ENCODE results near the gene GALNT17. TPM values are rescaled to one million over a fixed set of nuclear protein-coding genes. Genes with fewer than 3 reads are reported as not detected.

Gene GALNT17
- total and polyA plus RNA-seq, 2 experiments from 2014 or later = 11.1 to 65.6 TPM

DNA sequence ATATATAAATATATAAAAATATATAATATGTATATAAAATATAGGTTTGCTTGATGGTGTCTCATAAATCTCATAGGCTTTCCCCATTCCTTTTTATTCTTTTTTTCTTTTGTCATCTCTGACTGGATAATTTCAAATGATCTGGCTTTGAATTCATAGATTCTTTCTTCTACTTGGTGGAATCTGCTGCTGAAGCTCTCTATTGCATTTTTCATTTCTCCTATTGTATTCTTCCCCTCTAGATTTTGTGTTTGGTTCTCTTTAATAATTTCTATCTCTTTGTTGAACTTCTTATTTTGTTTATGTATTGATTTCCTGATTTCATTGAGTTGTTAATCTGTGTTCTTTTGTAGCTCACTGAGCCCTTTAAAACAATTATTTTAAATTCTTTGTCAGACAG lies 629.4 kb downstream of the GALNT17 start:
- no peaks in the 10 kb centered on the region; the same call in 2 of the 3 replicates for H3K36me3 Mint-ChIP-seq (ENCODE audit: low read depth)
- no peak overlapping the region for H2AFZ ChIP-seq
- DNase-seq (ENCODE audit: low spot score) (no peak), ATAC-seq (no peak)
- no peaks in the 10 kb centered on the region for H3K9me2 ChIP-seq (ENCODE audit: insufficient read depth)
- no peaks in the 10 kb centered on the region for H3F3A ChIP-seq (replicated peaks; ENCODE audit: low read depth)
- H3K36me3 ChIP-seq (ENCODE audit: insufficient read depth) = no peaks in the 10 kb centered on the region
- H3K4me3 ChIP-seq = no peak overlapping the region
- H3K27ac ChIP-seq (ENCODE audit: low read depth) = no peak overlapping the region
- H3K4me3 Mint-ChIP-seq = no peak overlapping the region
- H3K27me3 Mint-ChIP-seq (ENCODE audit: insufficient read depth, low read depth, poor library complexity) = no peaks in the 10 kb centered on the region
- no peak overlapping the region for H3K27ac Mint-ChIP-seq
- peaks cover 6% of the 10 kb centered on the region; the same call in 1 of the 2 replicates for H3K4me1 ChIP-seq (ENCODE audit: insufficient read depth)
- no peaks in the 10 kb centered on the region for H3K4me1 Mint-ChIP-seq
- TF ChIP-seq ZNF331 (CRISPR knock-in tag; IDR thresholded peaks at IDR 0.05; ENCODE audit: low read depth) (no peak), JUNB (IDR thresholded peaks at IDR 0.05; ENCODE audit: unreplicated experiment) (no peak)
- TF ChIP-seq, protein P1, sequence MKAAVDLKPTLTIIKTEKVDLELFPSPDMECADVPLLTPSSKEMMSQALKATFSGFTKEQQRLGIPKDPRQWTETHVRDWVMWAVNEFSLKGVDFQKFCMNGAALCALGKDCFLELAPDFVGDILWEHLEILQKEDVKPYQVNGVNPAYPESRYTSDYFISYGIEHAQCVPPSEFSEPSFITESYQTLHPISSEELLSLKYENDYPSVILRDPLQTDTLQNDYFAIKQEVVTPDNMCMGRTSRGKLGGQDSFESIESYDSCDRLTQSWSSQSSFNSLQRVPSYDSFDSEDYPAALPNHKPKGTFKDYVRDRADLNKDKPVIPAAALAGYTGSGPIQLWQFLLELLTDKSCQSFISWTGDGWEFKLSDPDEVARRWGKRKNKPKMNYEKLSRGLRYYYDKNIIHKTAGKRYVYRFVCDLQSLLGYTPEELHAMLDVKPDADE (IDR thresholded peaks at IDR 0.05) = no peak
- H3K79me2 ChIP-seq (replicated peaks; ENCODE audit: insufficient read depth) = no peaks in the 10 kb centered on the region
- H4K20me1 ChIP-seq (replicated peaks; ENCODE audit: insufficient read depth) = no peaks in the 10 kb centered on the region
- no peaks in the 10 kb centered on the region for H3K27me3 ChIP-seq (ENCODE audit: insufficient read depth)
- H3K9me3 Mint-ChIP-seq = peaks cover 28% of the 10 kb centered on the region; the same call in 2 of the 3 replicates
- H3K4me2 ChIP-seq = no peak overlapping the region

Small RNAs within 50 kb of the gene (microRNA-seq; reads per million reads assigned to microRNA genes)
- gene MIR3914-1 = not detected
- gene MIR3914-2 = not detected

Small RNAs within 50 kb of the gene (small RNA-seq; reads per million reads assigned to genes)
- gene MIR3914-1 (ENCODE audit: low replicate concordance) (not detected), gene RN7SKP75 (ENCODE audit: low replicate concordance) (not detected)

Data from GM23338 (cell line).